Large intestine (tissue), 3 donors: Measurements from ENCODE around the gene TRIML2. TPM values are rescaled to one million over a fixed set of nuclear protein-coding genes. Genes with fewer than 3 reads are reported as not detected.

Experiments
- DNase-seq, 2 donors: peaks; one replicate each; pipeline versions ENCODE4 v3.0.0 to v3.0.0-alpha.2; 2013
- H3K27ac ChIP-seq: one replicate; pipeline ENCODE4 v1.5.1; 2013; ENCODE audit warnings: low read length
- H3K27me3 ChIP-seq: 2 replicates; pipeline ENCODE4 v1.6.1; 2013; ENCODE audit warnings: low read length; ENCODE audit not compliant: control insufficient read depth, insufficient read depth
- H3K36me3 ChIP-seq: 2 replicates; pipeline ENCODE4 v1.6.1; 2013; ENCODE audit warnings: low read length; ENCODE audit not compliant: control insufficient read depth, insufficient read depth
- H3K4me1 ChIP-seq: one replicate; pipeline ENCODE4 v1.6.1; 2013; ENCODE audit warnings: low read length; ENCODE audit not compliant: control insufficient read depth, insufficient read depth
- H3K4me3 ChIP-seq: one replicate; pipeline ENCODE4 v1.5.1; 2013; ENCODE audit warnings: low read length
- H3K9me3 ChIP-seq: one replicate; pipeline ENCODE4 v1.6.1; 2013; ENCODE audit warnings: mild to moderate bottlenecking, low read depth, low read length, moderate library complexity; ENCODE audit not compliant: control insufficient read depth
- WGBS: methylation state at CpG from one replicate; pipeline ENCODE4 v1.1.5; 2013; ENCODE audit warnings: low lambda C conversion rate; ENCODE audit not compliant: insufficient coverage; 5-methylcytosine and 5-hydroxymethylcytosine counted together
- polyA plus RNA-seq: library from polyadenylated mRNA; unstranded; fragments of 120-200 nt; gene quantifications from one replicate; pipeline ENCODE4 v1.2.1, GENCODE V29; 2013

The TRIML2 gene
- polyA plus RNA-seq, 1 donor, result not detected

- no peaks in the 10 kb centered on the region for H3K27me3 ChIP-seq
- no peaks in the 10 kb centered on the region for H3K4me1 ChIP-seq
- WGBS, result 80% methylated on average over 1 of the region's 5 CpGs
- H3K36me3 ChIP-seq, result no peaks in the 10 kb centered on the region
- H3K27ac ChIP-seq, result no peak overlapping the region
- H3K9me3 ChIP-seq, result peaks cover 2% of the 10 kb centered on the region
- H3K4me3 ChIP-seq, result no peak overlapping the region
- DNase-seq, result no peak
Observed at GRCh38 chr4:188043154-188043553, 66.2 kb downstream of the TRIML2 start.

- Histone ChIP-seq H3K36me3 (no peaks in the 10 kb centered on the region), H3K9me3 (peaks cover 2% of the 10 kb centered on the region), H3K4me1 (no peaks in the 10 kb centered on the region), H3K27me3 (no peaks in the 10 kb centered on the region), H3K27ac (no peak overlapping the region), H3K4me3 (no peak overlapping the region)
- no peak for DNase-seq
- WGBS, result no CpG with 5 or more reads among the region's 15 CpGs
Observed at GRCh38 chr4:188042191-188042590, 67.2 kb downstream of the TRIML2 start.

DNA sequence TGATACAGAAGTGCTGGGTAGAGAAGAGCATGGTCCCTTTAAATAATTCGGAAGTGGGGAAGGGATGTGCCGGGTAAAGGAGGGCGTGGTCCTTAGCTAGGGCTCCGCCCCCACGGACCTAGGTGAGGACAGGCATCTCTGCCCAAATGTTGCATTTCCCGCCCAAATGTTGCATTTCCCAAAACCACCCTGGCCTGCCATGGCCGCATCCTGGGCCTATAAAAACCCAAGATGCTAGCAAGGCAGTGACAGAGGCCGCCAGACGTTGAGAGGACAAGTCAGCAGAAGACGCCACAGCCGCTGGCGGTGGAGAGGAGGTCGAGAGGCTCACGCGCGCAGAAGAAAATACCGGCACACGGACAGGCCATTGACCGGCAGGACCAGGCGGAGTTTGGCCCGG is 67.7 kb downstream of the TRIML2 start:
- no peaks in the 10 kb centered on the region for H3K4me1 ChIP-seq
- H3K9me3 ChIP-seq, result peaks cover 2% of the 10 kb centered on the region
- H3K4me3 ChIP-seq, result no peak overlapping the region
- no peak overlapping the region for H3K27ac ChIP-seq
- no peaks in the 10 kb centered on the region for H3K36me3 ChIP-seq
- no CpG with 5 or more reads among the region's 21 CpGs for WGBS
- no peak for DNase-seq
- H3K27me3 ChIP-seq, result no peaks in the 10 kb centered on the region

Other genes starting within 250 kb of the TRIML2 start
- 0.34 TPM for gene ZFP42, start 113.8 kb downstream of the TRIML2 start, polyA plus RNA-seq
- gene TRIML1, start 29.8 kb upstream of the TRIML2 start, polyA plus RNA-seq, result not detected